Neural crest cell (in vitro differentiated cells): ENCODE results near the gene RPL39. TPM values are rescaled to one million over a fixed set of nuclear protein-coding genes. Genes with fewer than 3 reads are reported as not detected.

Source experiments
- DNase-seq: peaks from one replicate; pipeline ENCODE4 v3.0.0; 2021; ENCODE audit warnings: low read depth, mixed read lengths, low spot score
- H3K27ac Mint-ChIP-seq: one replicate; pipeline ENCODE4 v1.8.0; 2021; ENCODE audit warnings: mild to moderate bottlenecking, mixed read lengths; ENCODE audit not compliant: unreplicated experiment
- H3K27me3 Mint-ChIP-seq: 2 replicates; pipeline ENCODE4 v1.8.0; 2021; ENCODE audit warnings: low read depth, mild to moderate bottlenecking, mixed read lengths
- H3K36me3 Mint-ChIP-seq: 2 replicates; pipeline ENCODE4 v1.8.0; 2021; ENCODE audit warnings: low read depth, mild to moderate bottlenecking, mixed read lengths
- H3K4me1 Mint-ChIP-seq: 2 replicates; pipeline ENCODE4 v1.8.0; 2021; ENCODE audit warnings: mixed read lengths
- H3K4me3 Mint-ChIP-seq: one replicate; pipeline ENCODE4 v1.8.0; 2021; ENCODE audit warnings: mild to moderate bottlenecking, mixed read lengths
- H3K9me3 Mint-ChIP-seq: 2 replicates; pipeline ENCODE4 v1.8.0; 2021; ENCODE audit warnings: mixed read lengths
- total RNA-seq: library from RNA; stranded (reverse); gene quantifications from 2 replicates; pipeline ENCODE4 v1.2.1, GENCODE V29; 2021
- TF ChIP-seq, protein P1 (sequence below): fragments of 200-600 bp; sonication (generic); conservative IDR thresholded peaks from 2 replicates; pipeline ENCODE4 v1.5.0; 2021; ENCODE audit warnings: antibody characterized with exemption, mild to moderate bottlenecking

Gene RPL39
- total RNA-seq, 1 donor from 2014 or later, result 2,047 TPM

DNA sequence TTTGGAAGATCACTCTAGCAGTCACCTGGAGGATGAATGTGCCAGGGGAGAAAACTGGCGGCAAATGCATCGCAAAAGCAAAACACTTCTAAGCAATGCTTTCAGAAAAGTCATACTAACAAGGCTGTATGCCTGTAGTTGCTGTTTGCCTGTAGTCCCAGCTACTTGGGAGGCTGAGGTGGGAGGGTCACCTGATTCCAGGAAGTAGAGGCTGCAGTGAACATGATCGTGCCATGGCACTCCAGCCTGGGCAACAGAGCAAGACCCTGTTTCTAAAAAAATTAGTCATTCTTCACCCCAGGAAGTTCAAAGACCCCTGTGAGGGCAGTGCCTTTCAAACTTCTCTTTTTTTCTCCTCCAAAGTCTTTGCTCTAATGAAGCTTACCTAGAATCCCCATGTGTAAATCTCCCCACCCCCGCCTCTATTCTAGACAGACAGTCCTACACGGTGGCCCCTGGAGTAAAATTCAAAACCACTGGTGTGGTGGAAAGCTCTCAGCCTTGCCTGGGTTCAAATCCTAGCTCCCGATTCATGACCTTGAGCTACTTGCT, 27.5 kb downstream of the RPL39 start:
- H3K4me3 Mint-ChIP-seq, result no peak overlapping the region
- TF ChIP-seq, protein P1, sequence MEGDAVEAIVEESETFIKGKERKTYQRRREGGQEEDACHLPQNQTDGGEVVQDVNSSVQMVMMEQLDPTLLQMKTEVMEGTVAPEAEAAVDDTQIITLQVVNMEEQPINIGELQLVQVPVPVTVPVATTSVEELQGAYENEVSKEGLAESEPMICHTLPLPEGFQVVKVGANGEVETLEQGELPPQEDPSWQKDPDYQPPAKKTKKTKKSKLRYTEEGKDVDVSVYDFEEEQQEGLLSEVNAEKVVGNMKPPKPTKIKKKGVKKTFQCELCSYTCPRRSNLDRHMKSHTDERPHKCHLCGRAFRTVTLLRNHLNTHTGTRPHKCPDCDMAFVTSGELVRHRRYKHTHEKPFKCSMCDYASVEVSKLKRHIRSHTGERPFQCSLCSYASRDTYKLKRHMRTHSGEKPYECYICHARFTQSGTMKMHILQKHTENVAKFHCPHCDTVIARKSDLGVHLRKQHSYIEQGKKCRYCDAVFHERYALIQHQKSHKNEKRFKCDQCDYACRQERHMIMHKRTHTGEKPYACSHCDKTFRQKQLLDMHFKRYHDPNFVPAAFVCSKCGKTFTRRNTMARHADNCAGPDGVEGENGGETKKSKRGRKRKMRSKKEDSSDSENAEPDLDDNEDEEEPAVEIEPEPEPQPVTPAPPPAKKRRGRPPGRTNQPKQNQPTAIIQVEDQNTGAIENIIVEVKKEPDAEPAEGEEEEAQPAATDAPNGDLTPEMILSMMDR, result no peak
- DNase-seq, result no peak
- H3K27ac Mint-ChIP-seq, result no peak overlapping the region
- H3K27me3 Mint-ChIP-seq, result peaks cover 25% of the 10 kb centered on the region
- H3K36me3 Mint-ChIP-seq, result peaks cover 2% of the 10 kb centered on the region
- H3K4me1 Mint-ChIP-seq, result no peaks in the 10 kb centered on the region
- peaks cover 2% of the 10 kb centered on the region for H3K9me3 Mint-ChIP-seq

- peaks cover 2% of the 10 kb centered on the region for H3K9me3 Mint-ChIP-seq
- DNase-seq, result no peak
- TF ChIP-seq, protein P1, result no peak
- peaks cover 2% of the 10 kb centered on the region for H3K36me3 Mint-ChIP-seq
- no peak overlapping the region for H3K4me3 Mint-ChIP-seq
- H3K27me3 Mint-ChIP-seq, result peaks cover 25% of the 10 kb centered on the region
- no peak overlapping the region for H3K27ac Mint-ChIP-seq
- no peaks in the 10 kb centered on the region for H3K4me1 Mint-ChIP-seq
Measured at GRCh38 chrX:119763181-119763580, 28.2 kb downstream of the RPL39 start.

DNA sequence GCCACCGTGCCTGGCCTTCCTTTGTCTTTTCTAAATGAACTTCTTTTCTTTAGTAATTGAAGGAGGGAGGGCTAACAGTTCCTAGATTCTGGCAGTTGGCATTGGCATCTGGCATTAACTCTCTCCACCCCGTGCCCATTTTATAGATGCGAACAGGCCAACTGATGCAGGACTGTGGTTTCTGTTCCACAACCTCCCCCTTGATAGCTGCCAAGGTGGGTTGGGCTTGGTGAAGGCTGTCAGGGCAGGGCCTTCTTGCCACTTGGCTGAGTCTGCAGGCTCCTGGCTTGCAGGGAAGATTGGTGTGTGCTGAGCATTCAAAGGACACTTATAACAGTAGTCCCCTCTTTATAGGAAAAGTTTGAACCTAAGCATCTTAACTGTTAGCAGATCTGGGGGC, 28.7 kb downstream of the RPL39 start:
- DNase-seq, result no peak
- no peaks in the 10 kb centered on the region for H3K9me3 Mint-ChIP-seq
- TF ChIP-seq, protein P1, result no peak
- no peak overlapping the region for H3K4me3 Mint-ChIP-seq
- H3K36me3 Mint-ChIP-seq, result no peaks in the 10 kb centered on the region
- H3K27ac Mint-ChIP-seq, result no peak overlapping the region
- H3K4me1 Mint-ChIP-seq, result peaks cover 2% of the 10 kb centered on the region
- H3K27me3 Mint-ChIP-seq, result peaks cover 28% of the 10 kb centered on the region

DNA sequence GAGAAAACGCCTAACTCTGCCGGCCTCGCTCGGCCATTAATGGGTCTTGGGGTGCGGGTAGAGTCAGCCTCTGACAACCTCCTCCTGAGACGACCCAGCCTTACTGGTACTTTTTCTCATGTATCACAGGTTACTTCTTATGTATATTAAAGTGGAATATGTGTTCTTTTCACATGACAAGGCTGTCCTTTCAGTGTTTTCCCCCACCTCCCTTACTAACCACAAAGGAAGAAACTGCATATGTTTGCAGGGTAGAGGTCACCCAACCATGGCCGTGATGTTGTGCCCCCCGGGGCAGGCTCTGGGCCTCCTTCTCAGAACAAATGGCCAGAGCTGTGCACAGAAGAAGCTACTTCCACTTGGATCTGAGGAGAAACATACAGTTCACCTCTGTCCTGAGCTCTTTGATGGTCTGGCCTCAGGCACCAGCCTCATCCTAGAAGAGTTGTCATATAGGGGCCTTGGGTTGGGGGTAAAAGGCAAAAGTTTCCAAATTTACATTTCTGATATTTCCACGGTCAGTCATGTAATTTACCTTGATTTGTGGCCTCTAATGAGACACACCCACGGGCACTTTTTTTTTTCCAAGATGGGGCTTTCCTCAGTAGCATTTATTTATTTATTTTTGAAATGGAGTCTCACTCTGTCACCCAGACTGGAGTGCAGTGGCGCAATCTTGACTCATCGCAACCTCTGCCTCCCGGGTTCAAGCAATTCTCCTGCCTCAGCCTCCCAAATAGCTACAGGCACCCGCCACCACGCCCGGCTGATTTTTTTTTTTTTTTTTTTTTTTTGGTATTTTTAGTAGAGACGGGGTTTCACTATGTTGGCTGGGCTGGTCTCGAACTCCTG, 31.2 kb downstream of the RPL39 start:
- Mint-ChIP-seq H3K4me3 (peak overlapping the region; percentile 54), H3K36me3 (peaks cover 3% of the 10 kb centered on the region), H3K4me1 (peaks cover 19% of the 10 kb centered on the region), H3K27ac (no peak overlapping the region), H3K9me3 (no peaks in the 10 kb centered on the region), H3K27me3 (peaks cover 41% of the 10 kb centered on the region)
- no peak for DNase-seq
- TF ChIP-seq, protein P1, result no peak

DNA sequence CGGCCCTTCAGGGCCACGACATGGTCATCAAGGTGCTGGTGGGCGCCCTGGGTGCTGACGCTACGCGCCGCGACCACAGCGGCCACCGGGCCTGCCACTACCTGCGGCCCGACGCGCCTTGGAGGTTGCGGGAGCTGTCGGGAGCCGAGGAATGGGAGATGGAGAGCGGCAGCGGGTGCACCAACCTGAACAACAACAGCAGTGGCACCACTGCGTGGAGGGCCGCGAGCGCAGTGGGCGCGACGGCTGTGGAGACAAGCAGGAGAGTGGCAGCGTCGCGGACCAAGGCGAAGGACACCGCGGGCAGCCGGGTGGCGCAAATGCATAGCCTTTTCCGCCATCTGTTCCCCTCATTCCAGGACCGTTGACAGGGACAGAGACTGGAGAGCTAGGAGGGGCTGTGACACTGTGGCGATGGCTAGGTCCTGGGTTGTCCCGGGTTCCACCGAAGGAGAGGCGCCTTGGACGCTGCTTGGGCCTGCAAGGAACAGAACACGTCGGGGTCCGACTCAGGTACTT, 32.1 kb downstream of the RPL39 start:
- peak overlapping the region; percentile 54 for H3K4me3 Mint-ChIP-seq
- H3K36me3 Mint-ChIP-seq, result peaks cover 3% of the 10 kb centered on the region
- TF ChIP-seq, protein P1, result no peak
- no peak for DNase-seq
- peaks cover 19% of the 10 kb centered on the region for H3K4me1 Mint-ChIP-seq
- peaks cover 41% of the 10 kb centered on the region for H3K27me3 Mint-ChIP-seq
- H3K27ac Mint-ChIP-seq, result no peak overlapping the region
- no peaks in the 10 kb centered on the region for H3K9me3 Mint-ChIP-seq
